HL-60/S4 (cell line): ENCODE data around the gene KIAA2012.
"Not testable (repeated sequence)": the region's sequence is repeated elsewhere in the genome, so short reads cannot be mapped to it uniquely, and the experiment has no call there.

Experiments used
- in situ Hi-C: fragments of 300-500 bp; cut with MboI; formaldehyde crosslinking; loops from 2 replicates; pipeline ENCODE4 v1.14.3; 2022; ENCODE audit warnings: low sequenced_read_pairs

KIAA2012 gene

DNA sequence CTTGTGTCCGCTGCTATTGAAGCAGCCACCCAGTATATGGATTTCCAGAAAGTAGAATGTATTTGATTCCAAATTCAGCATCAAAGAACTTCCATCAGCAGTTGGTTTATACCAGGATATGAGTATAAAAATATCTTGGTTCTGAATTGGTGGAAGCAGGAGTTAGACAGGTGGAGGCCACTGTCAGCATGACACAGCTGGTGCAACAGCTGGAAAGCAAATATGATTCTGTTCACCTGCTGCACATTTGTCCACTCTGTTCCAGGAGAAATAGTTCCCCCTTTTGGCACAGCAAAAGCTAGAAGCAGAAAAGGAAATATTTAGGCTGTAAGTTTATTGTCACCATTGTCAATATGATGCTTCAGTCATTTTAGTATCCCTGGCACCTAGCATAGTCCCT lies 41.2 kb downstream of the KIAA2012 start:
- in situ Hi-C loops: no loop called here

- in situ Hi-C loops: no loop called here
These were observed 41.7 kb downstream of the KIAA2012 start for GRCh38 chr2:202114795-202115194.

DNA sequence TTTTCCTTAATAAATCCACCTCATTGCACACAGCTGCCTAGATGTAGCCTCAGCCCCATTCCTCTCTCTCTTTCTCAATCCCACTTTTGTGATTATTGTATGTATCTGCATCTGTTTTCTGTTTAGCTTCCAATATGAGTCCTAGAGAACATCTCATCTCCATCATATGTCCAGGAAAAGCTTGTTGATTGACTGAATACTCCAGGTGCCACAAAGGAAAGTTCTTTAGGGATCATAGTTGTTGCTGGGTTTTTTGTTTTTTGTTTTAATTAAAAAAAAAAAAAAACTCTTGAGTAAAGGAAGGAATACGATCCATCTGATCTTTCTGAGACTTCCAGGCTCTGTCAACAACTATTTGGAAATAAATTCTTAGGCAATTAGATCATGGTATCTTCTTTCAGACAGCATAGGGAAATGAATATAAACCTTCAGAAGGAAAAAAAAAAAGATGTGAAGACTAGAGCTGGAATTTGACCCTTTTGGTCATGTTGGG lies 42.5 kb downstream of the KIAA2012 start:
- in situ Hi-C loops: no loop called here

DNA sequence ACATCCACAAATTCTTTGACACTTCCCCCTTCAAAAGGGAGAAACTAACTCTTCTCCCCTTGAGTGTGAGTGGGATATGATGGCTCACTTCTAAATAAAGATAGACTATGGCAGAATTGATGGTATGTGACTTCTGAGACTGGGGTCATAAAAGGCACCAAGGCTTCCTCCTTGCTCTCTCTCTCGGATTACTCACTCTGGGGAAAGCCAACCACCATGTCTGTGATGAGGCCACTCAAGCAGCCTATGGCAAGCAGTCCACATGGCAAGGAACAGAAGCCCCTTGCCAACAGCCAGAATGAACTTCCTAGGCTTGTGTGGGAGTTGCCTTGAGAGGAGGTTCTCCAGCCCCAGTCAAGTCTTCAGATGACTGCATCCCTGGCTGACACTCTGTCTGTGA lies 43.6 kb downstream of the KIAA2012 start:
- in situ Hi-C loops: no loop called here

DNA sequence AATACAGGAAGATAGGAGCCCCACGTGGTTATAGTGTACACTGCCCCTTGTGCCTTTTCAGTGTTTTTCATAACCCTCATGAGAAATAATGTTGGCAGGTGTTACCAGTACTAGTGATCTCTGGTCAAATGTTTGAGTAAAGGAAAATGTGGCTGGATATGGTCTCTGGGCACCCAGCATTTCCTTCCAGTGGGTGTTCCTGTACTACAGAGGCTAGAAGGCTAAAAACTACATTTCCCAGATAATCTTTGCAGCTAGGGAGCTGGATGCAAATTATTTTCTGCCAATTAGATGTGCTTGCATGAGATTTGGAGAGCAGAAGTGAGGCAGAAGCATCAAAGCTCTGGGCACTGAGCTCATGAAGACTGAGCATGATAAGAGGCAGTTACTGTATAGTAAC lies 45.1 kb downstream of the KIAA2012 start:
- in situ Hi-C loops: no loop called here

DNA sequence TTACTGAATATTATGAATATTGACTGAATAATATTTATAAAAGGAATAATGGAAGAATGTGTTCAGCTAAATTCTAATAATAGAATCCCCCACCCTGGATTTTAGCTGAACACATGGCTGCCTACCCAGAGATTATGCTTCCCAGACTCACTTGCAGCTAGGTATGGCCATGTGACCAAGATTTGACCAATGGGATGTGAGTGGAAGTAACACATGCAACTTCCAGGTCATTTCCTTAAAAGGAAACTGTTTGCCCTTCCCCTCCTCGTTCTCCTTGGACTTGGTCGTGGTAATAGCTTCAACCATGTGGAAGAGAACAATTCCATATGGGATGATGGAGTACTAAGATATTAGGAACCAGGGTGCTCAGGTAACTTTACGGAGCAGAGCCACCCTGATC lies 47.8 kb downstream of the KIAA2012 start:
- in situ Hi-C loops: no loop called here

DNA sequence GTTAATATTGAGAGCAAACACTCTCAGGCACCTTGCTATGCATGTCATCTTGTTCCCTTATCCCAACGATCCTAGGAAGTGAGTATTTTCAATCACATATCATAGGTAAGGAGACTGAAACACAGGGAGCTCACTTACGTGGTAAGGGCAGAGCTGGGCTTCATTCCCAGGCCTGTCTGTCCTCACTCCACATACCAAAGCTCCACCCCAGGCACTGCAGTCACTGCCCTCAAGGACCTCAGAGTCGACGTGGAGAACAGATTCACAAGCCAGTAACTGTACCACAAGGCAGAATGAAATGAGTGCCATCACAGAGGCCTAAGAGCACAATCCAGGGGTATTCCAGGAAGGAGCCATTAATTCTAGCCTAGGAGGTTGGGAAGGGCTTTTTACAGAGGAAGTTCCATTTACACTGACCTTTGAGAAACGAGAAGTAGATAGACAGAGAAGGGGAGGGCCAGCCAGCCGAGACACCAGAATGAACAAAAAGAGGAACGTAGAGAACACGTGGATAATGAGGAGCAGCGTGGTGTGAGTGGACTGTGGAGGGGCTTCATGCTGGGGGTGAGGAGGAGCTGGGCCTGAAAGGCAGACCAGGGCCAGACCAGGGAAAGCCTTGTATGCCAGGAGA lies 48.6 kb downstream of the KIAA2012 start:
- in situ Hi-C loops: no loop called here

DNA sequence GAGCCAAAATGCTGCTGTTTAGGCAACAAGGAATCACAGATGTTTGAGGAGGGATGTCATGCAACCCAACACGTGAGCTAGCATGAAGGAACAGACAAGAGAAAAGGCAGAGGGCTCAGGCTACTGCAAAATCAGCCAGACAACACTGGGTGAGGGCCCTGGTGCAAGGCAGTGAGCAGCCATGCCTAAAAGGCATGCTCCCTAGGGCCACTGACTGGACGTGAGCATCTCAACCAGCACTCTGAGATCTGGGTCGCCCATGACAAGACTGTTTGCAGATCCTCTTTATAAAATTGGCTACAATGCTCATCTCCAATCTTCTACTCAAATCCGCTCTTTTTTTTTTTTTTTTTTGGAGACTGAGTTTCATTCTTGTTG lies 49.1 kb downstream of the KIAA2012 start:
- in situ Hi-C loops: no loop called here

GRCh38 chr2:202122980-202123720 lies 50.1 kb downstream of the KIAA2012 start:
- in situ Hi-C loops: no loop called here

DNA sequence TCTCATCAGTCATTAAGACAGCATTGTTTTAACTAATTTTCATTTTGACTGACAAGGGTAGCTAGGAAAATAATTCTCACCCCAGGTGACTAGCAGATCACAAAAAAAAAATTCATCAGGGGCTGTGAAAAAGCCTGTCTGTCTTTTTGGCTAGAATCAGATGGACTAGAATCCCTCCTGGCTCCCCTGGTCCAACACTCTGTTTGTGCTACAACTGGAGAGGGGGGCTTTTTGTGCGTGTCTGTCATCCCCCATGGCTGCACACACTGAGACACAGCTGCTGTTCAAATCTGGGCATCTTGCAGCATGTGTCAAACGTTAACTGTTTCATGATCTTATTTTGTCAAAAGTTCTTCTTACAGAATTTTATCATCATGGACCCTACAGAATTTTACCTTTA lies 51.2 kb downstream of the KIAA2012 start:
- in situ Hi-C loops: no loop called here

GRCh38 chr2:202127687-202128331 lies 54.8 kb downstream of the KIAA2012 start:
- in situ Hi-C loops: no loop called here

DNA sequence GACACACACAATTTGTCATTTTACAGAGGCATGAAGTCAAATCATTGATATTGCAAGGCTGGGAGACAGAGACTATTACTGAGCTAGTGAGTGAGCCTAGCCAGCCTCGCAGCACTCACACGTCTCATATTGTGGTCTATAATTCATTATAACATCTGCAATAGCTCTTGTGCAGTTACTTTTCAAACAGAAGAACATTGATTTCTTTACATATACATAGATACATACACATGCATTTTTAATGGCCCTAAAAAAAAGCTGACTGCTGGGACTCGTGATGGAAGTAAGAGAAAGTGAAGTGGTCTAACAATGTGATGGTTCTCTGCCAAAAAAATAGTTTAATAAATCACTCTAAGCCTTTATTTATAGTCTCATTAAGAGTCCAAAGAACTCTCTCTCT lies 56.8 kb downstream of the KIAA2012 start:
- in situ Hi-C loops: no loop called here

DNA sequence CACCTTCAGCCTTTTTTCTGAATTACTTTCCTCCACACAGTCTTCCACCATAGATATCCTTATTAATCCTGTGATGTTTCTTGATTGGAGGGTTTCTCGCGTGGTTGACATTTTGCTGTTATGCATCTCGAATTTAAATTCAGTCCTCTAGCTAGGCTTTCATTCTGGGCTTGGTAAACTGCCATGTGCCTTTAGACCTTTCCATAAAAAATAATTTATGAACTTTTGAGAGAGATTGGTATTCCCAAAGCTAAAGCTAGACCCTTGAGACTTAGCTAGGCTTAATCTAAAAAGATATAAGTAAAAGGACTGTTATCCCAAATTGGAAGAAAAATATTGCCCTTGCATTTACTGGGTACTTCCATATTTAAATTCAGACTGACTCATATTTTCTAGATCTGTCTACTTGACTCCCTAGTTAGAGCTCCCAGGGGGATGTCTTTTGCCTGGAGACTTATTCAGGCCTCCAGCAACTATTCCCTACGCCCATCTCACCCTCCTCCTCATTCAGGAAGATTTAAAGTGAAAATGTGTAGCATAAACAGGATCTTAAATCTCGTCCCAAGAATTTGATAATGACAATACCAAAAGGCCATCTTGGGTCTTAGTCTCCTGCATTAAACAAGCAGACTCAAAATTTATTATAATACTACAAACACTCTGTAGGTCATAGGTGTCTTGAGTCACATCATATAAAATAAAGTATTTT lies 60.3 kb downstream of the KIAA2012 start:
- in situ Hi-C loops: no loop called here

- in situ Hi-C loops: no loop called here
These were observed 60.8 kb downstream of the KIAA2012 start for GRCh38 chr2:202133909-202134265.

GRCh38 chr2:202135091-202135874 lies 62.2 kb downstream of the KIAA2012 start:
- in situ Hi-C loops: no loop called here

- in situ Hi-C loops: not testable (repeated sequence)
These were observed 63.0 kb downstream of the KIAA2012 start for GRCh38 chr2:202136039-202136438.

DNA sequence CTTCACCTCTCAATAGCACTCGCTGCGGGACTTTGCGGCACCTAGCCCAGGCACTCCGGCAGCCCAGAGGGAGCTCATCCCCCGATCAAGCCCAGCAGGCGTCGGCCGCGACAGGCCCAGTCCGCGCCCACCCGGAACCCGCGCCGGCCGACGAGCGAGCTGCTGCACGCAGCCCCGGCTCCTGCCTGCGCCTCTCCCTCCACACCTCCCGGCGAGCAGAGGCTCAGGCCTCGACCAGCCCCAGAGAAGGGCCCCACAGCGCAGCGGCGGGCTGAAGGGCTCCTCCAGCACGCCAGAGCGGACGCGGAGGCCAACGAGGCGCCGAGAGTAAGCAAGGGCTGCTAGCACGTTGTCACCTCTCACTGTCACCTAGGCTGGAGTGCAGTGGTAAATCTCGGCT lies 63.5 kb downstream of the KIAA2012 start:
- in situ Hi-C loops: no loop called here

DNA sequence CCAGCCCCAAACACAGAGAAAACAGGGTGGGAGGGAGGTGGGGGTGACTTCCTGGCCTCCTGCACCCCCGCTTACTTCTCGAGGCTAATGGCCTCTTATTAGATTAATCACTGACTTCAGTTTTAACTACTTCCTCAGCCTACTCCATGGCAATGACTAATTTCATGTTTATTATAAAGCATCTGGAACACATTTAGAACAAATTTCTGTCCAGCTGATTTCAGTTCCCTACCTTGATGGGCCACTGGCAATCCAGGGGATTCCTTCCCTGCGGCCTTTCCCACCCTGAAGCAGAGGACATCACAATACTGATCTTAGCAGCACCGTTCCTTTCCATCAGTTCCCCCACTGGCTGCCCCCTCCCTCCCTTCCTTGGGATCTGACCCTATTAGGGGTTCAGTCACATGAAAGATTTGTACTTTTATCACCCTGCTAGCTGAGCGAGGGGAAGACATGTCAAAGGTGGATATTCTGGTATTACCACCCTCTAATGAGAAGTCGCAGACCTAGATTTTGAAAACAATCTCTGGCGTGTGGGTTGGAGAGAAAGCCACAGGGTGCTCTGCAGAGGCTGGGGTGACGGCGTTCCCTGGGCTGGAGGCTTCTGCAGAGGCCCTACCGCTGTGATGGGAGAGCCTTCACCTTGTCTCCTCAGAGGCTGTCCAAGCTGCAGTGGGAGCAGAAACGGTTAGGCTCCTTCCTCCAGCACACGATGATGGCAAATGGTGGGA lies 67.6 kb downstream of the KIAA2012 start:
- in situ Hi-C loops: no loop called here

GRCh38 chr2:202141329-202141947 lies 68.4 kb downstream of the KIAA2012 start:
- in situ Hi-C loops: no loop called here

- in situ Hi-C loops: no loop called here
These were observed 69.5 kb downstream of the KIAA2012 start for GRCh38 chr2:202142540-202142939.
